ENCODE data around the gene GNG12.

- TF ChIP-seq TAF1 (IDR thresholded peaks at IDR 0.05; ENCODE audit: low read depth, low read length) (no peak), POLR2A (IDR thresholded peaks at IDR 0.05; ENCODE audit: low read depth, low read length) (no peak)
These were observed 30.4 kb upstream of the GNG12 start for GRCh38 chr1:67863637-67864036.

All from GM12891 (cell line).